Liver (tissue), 9 donors: ENCODE results near the gene ENAH. TPM values are rescaled to one million over a fixed set of nuclear protein-coding genes. Genes with fewer than 3 reads are reported as not detected.

Source experiments
- DNase-seq: peaks from one replicate; pipeline ENCODE4 v3.0.0-alpha.2; 2017; ENCODE audit warnings: low spot score
- H3K27ac ChIP-seq, 2 donors: one replicate each; pipeline ENCODE4 v1.7.0; 2013; ENCODE audit warnings: inconsistent platforms in 2 of 2, low read length in 2 of 2, control low read depth in 1 of 2, low read depth in 1 of 2, mild to moderate bottlenecking in 1 of 2
- H3K27me3 ChIP-seq, 4 donors: one replicate each; pipeline versions ENCODE4 v1.6.1 to v1.7.0; 2013; ENCODE audit warnings: low read length in 3 of 4, inconsistent platforms in 1 of 4, mild to moderate bottlenecking in 1 of 4, moderate library complexity in 1 of 4; ENCODE audit not compliant: control insufficient read depth in 4 of 4, insufficient read depth in 4 of 4
- H3K36me3 ChIP-seq, 4 donors: one replicate each; pipeline versions ENCODE4 v1.6.1 to v1.7.0; 2013; ENCODE audit warnings: low read length in 3 of 4, mild to moderate bottlenecking in 3 of 4, low read depth in 1 of 4, moderate library complexity in 1 of 4; ENCODE audit not compliant: control insufficient read depth in 4 of 4, insufficient read depth in 3 of 4
- H3K4me1 ChIP-seq, 4 donors: one replicate each; pipeline versions ENCODE4 v1.6.1 to v1.7.0; 2013; ENCODE audit warnings: low read length in 3 of 4, mild to moderate bottlenecking in 3 of 4, moderate library complexity in 1 of 4; ENCODE audit not compliant: control insufficient read depth in 4 of 4, insufficient read depth in 4 of 4
- H3K4me3 ChIP-seq, 3 donors: one replicate each; pipeline versions ENCODE4 v1.6.1 to v1.7.0; 2013; ENCODE audit warnings: low read length in 3 of 3, control low read depth in 1 of 3, low read depth in 1 of 3, mild to moderate bottlenecking in 1 of 3
- H3K9ac ChIP-seq, 2 donors: one replicate each; pipeline ENCODE4 v1.7.0; 2013; ENCODE audit warnings: low read length in 2 of 2, mild to moderate bottlenecking in 2 of 2, moderate library complexity in 2 of 2, control low read depth in 1 of 2, low read depth in 1 of 2
- H3K9me3 ChIP-seq, 4 donors: one replicate each; pipeline versions ENCODE4 v1.6.1 to v1.7.0; 2013; ENCODE audit warnings: low read length in 3 of 4; ENCODE audit not compliant: control insufficient read depth in 4 of 4
- ATF3 ChIP-seq: IDR thresholded peaks from 2 replicates; pipeline ENCODE4 v1.6.1; 2016; ENCODE audit warnings: antibody characterized with exemption
- CTCF ChIP-seq: fragments of 150-350 bp; IDR thresholded peaks from 2 replicates; pipeline ENCODE4 v1.5.1; 2017; ENCODE audit warnings: improper control_type of control experiment, low read depth, low read length; ENCODE audit not compliant: missing input control
- EGR1 ChIP-seq, 2 donors: IDR thresholded peaks; 2 replicates each; pipeline ENCODE4 v1.6.1; 2016 to 2018; ENCODE audit warnings: antibody characterized with exemption in 2 of 2, low read depth in 2 of 2
- FOXA1 ChIP-seq: IDR thresholded peaks from 2 replicates; pipeline ENCODE4 v1.6.1; 2016; ENCODE audit warnings: antibody characterized with exemption
- FOXA2 ChIP-seq: IDR thresholded peaks from 2 replicates; pipeline ENCODE4 v1.6.1; 2016; ENCODE audit warnings: antibody characterized with exemption
- GABPA ChIP-seq, 2 donors: IDR thresholded peaks in 1 of 2; conservative IDR thresholded peaks in 1 of 2; 2 replicates each; pipeline ENCODE4 v1.6.1; 2016; ENCODE audit warnings: antibody characterized with exemption in 2 of 2, mild to moderate bottlenecking in 1 of 2, moderate library complexity in 1 of 2
- HNF4G ChIP-seq: IDR thresholded peaks from 2 replicates; pipeline ENCODE4 v1.6.1; 2016; ENCODE audit warnings: antibody characterized with exemption
- RAD21 ChIP-seq, 2 donors: IDR thresholded peaks; 2 replicates each; pipeline ENCODE4 v1.6.1; 2016; ENCODE audit warnings: antibody characterized with exemption in 2 of 2, mild to moderate bottlenecking in 2 of 2
- RXRA ChIP-seq, 2 donors: IDR thresholded peaks; 2 replicates each; pipeline ENCODE4 v1.6.1; 2017 to 2018; ENCODE audit warnings: antibody characterized with exemption in 2 of 2, mild to moderate bottlenecking in 1 of 2
- SP1 ChIP-seq: IDR thresholded peaks from 2 replicates; pipeline ENCODE4 v1.6.1; 2018; ENCODE audit warnings: antibody characterized with exemption, mild to moderate bottlenecking
- TAF1 ChIP-seq: conservative IDR thresholded peaks from 2 replicates; pipeline ENCODE4 v1.6.1; 2016; ENCODE audit warnings: antibody characterized with exemption, mild to moderate bottlenecking
- YY1 ChIP-seq: IDR thresholded peaks from 2 replicates; pipeline ENCODE4 v1.6.1; 2016; ENCODE audit warnings: antibody characterized with exemption, mild to moderate bottlenecking
- WGBS: extraction: QIAGEN DNeasy Blood & Tissue Kit; methylation state at CpG from one replicate; pipeline ENCODE4 v1.1.7; 2013; 5-methylcytosine and 5-hydroxymethylcytosine counted together
- polyA plus RNA-seq, 2 donors: library from polyadenylated mRNA; stranded (reverse) in 1 of 2; unstranded in 1 of 2; fragments of 200-250 nt in 1 of 2; fragments of >200 nt in 1 of 2; fragmentation: Nextera tagmentation in 1 of 2; extraction: Ambion mirVana in 1 of 2; gene quantifications; one replicate each; pipeline versions ENCODE4 v1.2.1 to v1.2.3, GENCODE V29; 2013 to 2015
- total RNA-seq, 2 donors: library from RNA; depleted of rRNA; stranded (reverse); fragments of >200 nt; gene quantifications; one replicate each; pipeline ENCODE4 v1.2.3, GENCODE V29; 2014
- TF ChIP-seq, protein P1 (sequence below): IDR thresholded peaks from 2 replicates; pipeline ENCODE4 v1.6.1; 2016; ENCODE audit warnings: antibody characterized with exemption
- TF ChIP-seq, protein P2 (sequence below): IDR thresholded peaks from 2 replicates; pipeline ENCODE4 v1.6.1; 2016; ENCODE audit warnings: antibody characterized with exemption
- donor health status: healthy.
- donor health status: healthy.
- donor health status: healthy.
- donor health status: healthy.
- donor health status: healthy.

ENAH gene
- total and polyA plus RNA-seq, 4 donors: 2.8 to 8.4 (median 4.5) TPM

DNA sequence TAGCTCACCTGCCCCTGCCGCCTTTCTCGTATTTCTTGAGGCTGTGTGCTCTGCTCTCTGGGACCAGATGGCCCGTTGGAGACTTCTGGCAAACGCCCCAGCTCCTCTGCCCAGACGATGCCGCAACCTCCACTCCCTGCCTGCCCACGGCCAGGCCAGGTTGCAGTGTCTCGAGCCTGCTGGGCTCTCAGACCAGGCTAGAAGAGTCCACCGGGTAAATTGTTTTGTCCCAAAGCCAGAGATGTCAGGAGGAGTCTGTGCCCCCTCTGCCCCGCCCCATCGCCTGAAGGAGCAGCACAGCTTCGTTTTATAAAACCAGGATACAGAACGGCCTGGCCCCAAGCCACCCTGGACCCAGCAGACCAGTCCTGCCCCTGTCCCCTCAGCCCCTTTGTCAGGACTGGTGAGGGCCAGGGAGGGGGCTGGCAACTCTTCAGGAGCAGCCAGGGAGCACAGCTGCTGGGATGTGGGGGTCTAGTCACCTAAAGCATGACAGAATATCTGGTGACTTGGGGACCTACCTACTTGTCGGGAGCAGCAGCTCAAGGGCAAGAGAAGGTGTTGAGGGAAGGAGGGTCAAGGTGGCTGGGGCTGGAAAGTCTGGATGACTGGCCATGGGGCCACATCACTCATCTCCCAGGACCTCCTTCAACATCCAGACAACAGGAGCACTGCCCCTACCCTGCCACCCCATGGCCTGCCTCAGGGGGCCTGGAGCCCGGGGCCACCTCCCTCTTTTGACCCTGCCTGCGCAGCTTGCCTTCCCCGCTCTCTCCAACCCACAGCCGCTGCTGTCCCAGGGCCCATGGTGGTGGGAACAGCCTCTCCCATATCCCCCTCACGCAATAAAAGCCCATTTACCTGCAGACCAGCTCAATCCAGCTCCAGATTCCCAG, 191.1 kb downstream of the ENAH start:
- WGBS: 70% methylated on average over 19 of the region's 19 CpGs
- Histone ChIP-seq H3K27me3 (no peaks in the 10 kb centered on the region), H3K36me3 (no peaks in the 10 kb centered on the region), H3K9ac (no peak overlapping the region), H3K9me3 (no peaks in the 10 kb centered on the region), H3K4me1 (peaks cover 0 to 10% (median 3%) of the 10 kb centered on the region in 4 donors), H3K27ac (no peak overlapping the region), H3K4me3 (no peak overlapping the region)
- TF ChIP-seq FOXA2 (no peak), ATF3 (no peak), YY1 (no peak), RXRA (IDR thresholded peaks at IDR 0.05) (no peak), CTCF (no peak), FOXA1 (no peak), RAD21 (IDR thresholded peaks at IDR 0.05) (no peak), TAF1 (no peak), GABPA (IDR thresholded peaks at IDR 0.05 in 1 of 2, conservative IDR thresholded peaks at IDR 0.05 in 1 of 2) (no peak), SP1 (no peak), HNF4G (no peak), EGR1 (IDR thresholded peaks at IDR 0.05; ENCODE audit: low read depth in 2 of 2) (no peak)
- TF ChIP-seq, protein P1, sequence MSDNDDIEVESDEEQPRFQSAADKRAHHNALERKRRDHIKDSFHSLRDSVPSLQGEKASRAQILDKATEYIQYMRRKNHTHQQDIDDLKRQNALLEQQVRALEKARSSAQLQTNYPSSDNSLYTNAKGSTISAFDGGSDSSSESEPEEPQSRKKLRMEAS: no peak
- TF ChIP-seq, protein P2, sequence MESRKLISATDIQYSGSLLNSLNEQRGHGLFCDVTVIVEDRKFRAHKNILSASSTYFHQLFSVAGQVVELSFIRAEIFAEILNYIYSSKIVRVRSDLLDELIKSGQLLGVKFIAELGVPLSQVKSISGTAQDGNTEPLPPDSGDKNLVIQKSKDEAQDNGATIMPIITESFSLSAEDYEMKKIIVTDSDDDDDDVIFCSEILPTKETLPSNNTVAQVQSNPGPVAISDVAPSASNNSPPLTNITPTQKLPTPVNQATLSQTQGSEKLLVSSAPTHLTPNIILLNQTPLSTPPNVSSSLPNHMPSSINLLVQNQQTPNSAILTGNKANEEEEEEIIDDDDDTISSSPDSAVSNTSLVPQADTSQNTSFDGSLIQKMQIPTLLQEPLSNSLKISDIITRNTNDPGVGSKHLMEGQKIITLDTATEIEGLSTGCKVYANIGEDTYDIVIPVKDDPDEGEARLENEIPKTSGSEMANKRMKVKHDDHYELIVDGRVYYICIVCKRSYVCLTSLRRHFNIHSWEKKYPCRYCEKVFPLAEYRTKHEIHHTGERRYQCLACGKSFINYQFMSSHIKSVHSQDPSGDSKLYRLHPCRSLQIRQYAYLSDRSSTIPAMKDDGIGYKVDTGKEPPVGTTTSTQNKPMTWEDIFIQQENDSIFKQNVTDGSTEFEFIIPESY: no peak
- no peak for DNase-seq

DNA sequence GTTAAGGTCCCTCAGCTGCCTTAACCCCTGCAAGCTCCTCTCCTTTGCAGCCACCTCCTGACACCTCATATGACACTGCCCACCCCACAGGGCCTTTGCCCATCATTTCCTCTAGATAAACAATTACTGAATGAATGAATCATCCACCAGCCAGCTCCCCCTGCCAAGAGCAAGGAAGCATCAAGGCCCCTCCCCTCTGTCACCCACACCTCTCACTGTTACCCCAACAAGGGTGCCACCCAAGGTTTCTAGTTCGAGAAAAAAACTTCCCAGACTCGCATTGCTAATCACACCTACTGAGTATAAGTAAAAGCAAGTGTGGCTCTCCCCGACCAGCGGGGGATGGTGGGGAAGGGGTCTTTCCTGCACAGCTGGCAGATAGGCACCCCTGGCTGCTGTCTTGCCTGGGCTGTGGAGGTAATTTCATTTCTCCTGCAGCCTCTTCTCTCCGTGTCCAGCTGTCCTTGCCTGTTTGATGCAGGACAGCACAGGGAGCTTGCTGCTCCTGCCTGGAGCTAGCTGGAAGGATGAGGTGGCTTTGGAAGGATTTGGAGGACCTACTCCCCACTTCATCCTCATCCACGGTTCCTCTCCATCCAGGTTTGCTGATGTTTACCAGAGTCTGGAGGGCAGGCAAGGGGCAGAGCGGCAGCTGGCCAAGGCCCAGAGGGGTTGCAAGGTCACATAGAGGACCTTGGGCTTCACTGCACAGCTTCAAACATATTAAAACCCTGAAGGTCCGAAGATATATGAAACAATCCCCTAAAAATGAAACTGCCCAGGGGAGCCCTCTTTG, 192.0 kb downstream of the ENAH start:
- Histone ChIP-seq H3K27me3 (no peaks in the 10 kb centered on the region), H3K36me3 (no peaks in the 10 kb centered on the region), H3K9me3 (no peaks in the 10 kb centered on the region), H3K27ac (no peak overlapping the region), H3K4me3 (no peak overlapping the region), H3K9ac (no peak overlapping the region), H3K4me1 (peaks cover 0 to 10% (median 3%) of the 10 kb centered on the region in 4 donors)
- 68% methylated on average over 8 of the region's 8 CpGs for WGBS
- no peak for DNase-seq
- TF ChIP-seq CTCF: no peak
- no peak for TF ChIP-seq FOXA1
- no peak for TF ChIP-seq YY1
- TF ChIP-seq ATF3: no peak
- TF ChIP-seq SP1: no peak
- no peak for TF ChIP-seq EGR1 (IDR thresholded peaks at IDR 0.05; ENCODE audit: low read depth in 2 of 2)
- no peak for TF ChIP-seq FOXA2
- TF ChIP-seq TAF1: no peak
